SIG-M5 treated with dmso at 0.1 percent for 504 hours (cell line): ENCODE measurements around the gene EPC2.
"Not testable (repeated sequence)": the region's sequence is repeated elsewhere in the genome, so short reads cannot be mapped to it uniquely, and the experiment has no call there.

Experiments used
- DNase-seq: peaks from one replicate; lab custom pipeline; 2025; ENCODE audit not compliant: unreplicated experiment; lab: John Stamatoyannopoulos, UW

The EPC2 gene

GRCh38 chr2:148670773-148671172 is 26.2 kb downstream of the EPC2 start:
- no peak for DNase-seq

- DNase-seq, result peak; percentile 36
Measured at GRCh38 chr2:148674063-148675020, 29.8 kb downstream of the EPC2 start.

DNA sequence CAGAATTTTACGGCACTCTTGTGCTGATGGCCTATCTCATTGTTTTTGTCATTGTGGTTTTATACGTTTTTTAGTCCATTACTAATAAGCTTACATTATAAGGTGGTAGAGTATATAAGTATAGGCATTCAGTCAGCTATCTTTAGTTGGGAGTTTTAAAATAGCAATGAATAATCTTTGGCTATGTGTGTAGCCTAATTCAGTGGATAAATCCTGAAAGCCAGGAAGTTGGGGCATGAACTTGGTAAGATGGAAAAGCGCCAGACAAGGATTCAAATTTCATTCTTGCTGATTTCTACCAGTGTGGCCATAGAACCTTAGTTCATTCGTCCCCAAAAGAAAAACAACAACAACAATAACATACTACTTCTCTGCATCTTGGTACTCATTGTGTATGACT is 31.2 kb downstream of the EPC2 start:
- DNase-seq, result no peak

DNA sequence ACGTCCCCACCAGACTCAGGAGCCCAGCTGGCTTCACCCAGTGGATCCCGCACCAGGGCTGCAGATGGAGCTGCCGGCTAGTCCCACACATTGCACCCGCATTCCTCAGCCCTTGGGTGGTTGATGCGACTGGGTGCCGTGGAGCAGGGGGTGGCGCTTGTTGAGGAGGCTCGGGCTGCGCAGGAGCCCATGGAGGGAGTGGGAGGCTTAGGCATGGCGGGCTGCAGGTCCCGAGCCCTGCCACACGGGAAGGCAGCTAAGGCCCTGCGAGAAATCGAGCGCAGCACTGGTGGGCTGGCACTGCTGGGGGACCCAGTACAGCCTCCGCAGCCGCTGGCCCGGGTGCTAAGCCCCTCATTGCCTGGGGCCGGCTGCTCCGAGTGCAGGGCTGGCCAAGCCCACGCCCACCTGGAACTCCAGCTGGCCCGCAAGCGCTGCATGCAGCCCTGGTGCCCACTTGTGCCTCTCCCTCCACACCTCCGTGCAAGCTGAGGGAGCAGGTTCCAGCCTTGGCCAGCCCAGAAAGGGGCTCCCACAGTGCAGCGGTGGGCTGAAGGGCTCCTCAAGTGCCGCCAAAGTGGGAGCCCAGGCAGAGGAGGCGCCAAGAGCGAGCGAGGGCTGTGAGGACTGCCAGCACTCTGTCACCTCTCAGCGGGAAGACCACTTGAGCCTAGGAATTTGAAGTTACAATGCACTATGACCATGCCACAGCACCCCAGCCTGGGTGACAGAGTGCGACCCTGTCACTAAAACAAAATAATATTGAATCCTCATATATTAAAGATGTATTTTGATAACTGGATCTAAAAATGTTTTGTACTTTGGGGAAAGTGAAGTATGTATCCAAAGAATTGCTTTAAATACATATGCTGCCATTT is 34.0 kb downstream of the EPC2 start:
- not testable (repeated sequence) for DNase-seq

- no peak for DNase-seq
Measured at GRCh38 chr2:148680462-148680861, 35.9 kb downstream of the EPC2 start.

DNA sequence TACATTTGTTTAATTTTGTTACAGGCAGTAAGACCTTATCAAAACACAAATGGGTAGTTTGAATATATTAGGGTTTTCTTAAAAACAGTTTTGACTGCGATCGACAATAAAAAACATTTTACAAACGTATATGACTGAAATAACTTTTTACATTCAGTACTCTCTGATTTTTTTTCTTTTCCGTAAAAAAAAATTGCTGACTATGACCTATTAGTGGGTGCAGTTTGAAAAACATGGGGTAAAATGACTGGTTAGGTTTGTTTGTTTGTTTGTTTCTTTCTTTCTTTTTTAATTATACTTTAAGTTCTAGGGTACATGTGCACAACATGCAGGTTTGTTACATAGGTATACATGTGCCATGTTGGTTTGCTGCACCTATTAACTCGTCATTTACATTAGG is 36.9 kb downstream of the EPC2 start:
- no peak for DNase-seq

DNA sequence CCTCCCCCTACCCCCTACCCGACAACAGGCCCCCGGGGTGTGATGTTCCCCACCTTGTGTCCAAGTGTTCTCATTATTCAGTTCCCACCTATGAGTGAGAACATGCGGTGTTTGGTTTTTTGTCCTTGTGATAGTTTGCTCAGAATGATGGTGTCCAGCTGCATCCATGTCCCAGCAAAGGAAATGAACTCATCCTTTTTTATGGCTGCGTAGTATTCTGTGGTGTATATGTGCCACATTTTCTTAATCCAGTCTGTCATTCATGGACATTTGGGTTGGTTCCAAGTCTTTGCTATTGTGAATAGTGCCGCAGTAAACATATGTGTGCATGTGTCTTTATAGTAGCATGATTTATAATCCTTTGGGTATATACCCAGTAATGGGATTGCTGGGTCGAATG is 37.3 kb downstream of the EPC2 start:
- not testable (repeated sequence) for DNase-seq

DNA sequence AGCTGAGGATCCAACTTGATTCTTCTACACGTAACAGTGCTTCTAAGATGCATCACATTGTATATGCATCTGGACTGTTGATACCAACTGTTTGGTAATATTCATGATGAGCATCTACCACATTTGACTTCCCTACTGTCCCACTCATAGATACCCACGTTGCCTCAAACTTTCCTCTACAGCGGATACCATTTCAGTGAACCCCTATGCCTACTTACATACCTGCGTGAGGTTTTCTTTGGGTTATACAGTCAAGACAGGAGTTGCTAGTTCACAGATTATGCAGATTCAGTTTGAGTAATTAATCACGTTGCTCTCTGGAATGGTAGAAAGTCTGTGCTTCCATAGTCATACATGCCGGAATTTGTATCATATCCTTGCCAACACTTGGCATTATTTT is 40.0 kb downstream of the EPC2 start:
- no peak for DNase-seq

DNA sequence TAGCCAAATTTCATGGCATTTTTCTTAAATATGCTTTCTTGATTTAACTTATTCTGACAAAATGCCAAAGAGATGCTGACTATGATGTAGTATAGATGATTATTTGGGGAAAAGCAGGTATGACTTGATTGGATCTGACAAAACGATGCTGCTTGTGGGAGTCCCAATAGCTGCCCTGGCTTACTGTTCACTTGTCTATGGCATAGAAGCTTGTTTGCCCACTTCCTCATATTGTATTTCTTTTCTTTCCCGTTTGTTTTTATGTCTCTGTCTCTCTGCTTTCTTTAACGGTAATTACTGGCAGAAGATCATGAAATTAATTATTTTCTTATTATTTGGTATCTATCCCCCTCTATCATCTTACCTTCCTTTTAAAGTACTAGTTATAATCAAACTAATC is 43.0 kb downstream of the EPC2 start:
- DNase-seq, result no peak

DNA sequence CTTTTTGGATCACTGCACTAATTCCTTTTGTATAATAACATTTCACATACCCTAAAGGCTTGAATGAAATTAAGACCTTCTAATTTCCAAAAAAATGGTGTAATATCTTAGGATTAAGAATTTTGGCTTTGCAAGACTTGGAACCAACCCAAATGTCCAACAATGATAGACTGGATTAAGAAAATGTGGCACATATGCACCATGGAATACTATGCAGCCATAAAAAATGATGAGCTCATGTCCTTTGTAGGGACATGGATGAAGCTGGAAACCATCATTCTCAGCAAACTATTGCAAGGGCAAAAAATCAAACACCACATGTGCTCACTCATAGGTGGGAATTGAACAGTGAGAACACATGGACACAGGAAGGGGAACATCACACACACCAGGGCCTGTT is 43.5 kb downstream of the EPC2 start:
- DNase-seq, result not testable (repeated sequence)

- DNase-seq, result no peak
Measured at GRCh38 chr2:148696985-148697384, 52.4 kb downstream of the EPC2 start.

DNA sequence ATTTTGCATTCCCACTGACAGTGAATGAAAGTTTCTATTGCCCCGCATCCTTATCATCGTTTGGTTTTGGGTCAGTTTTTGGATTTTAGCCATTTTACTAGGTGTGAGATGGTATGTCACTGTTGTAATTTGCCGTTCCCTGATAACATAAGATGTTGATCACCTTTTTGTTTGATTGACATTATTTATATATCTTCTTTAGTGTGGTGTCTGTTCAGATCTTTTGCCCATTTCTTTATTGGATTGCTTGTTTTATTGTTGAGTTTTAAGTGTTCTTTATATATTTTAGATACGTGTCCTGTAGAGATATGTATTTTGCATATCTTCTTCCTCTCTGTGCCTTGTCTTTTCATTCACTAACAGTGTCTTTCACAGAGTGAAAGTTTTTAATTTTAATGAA is 55.3 kb downstream of the EPC2 start:
- DNase-seq, result no peak

DNA sequence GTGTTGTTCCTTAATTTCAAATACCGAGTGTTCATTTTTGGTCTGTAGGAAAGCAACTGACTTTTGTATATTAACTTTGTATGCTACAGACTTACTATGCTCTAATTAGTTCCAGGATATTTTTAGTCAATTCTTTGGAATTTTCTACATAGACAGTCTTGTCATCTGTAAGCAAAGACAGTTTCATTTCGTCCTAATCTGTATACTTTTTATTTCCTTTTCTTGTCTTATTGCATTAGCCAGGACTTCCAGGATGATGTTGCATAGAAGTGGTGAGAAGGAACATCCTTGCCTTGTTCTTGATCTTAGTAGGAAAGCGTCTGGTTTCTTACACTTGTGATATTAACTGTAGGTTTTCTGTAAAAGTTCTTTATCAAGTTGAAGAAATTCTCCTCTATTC is 56.5 kb downstream of the EPC2 start:
- DNase-seq, result no peak

DNA sequence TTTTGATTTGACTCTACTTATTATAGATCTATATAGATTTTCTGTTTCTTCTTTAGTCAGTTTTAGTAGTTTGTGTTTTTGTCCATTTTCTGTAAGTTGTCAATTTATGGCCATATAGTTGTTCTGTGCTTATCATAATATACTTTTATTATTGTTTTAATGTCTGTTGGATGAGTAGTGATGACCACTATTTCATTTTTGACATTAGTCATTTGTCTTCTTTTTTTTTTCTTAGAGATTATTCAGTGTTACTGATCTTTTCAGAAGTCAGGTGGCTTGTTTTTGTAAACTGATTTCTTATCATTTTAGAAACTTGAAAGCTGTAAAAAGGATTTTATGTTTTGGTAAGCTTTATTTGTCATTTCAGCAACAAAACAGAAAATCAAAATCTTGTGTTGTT is 57.3 kb downstream of the EPC2 start:
- DNase-seq, result no peak

- DNase-seq, result no peak
Measured at GRCh38 chr2:148702475-148702874, 57.9 kb downstream of the EPC2 start.

DNA sequence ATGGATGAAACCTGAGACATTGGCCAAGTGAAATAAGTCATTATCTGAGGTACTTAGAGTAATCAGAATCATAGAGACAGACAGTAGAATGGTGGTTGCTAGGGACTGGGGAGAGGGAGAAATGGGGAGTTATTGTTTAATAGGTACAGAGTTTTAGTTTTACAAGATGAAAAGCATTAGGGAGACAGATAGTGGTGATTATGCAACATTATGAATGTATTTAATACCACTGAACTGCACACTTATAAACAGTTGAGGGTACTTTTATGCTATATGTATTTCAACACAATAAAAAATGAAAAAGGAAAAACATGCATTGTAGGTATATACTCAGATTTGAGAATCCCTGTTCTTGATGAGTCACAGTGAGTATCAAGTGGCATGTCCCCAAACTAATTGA is 59.7 kb downstream of the EPC2 start:
- DNase-seq, result no peak

DNA sequence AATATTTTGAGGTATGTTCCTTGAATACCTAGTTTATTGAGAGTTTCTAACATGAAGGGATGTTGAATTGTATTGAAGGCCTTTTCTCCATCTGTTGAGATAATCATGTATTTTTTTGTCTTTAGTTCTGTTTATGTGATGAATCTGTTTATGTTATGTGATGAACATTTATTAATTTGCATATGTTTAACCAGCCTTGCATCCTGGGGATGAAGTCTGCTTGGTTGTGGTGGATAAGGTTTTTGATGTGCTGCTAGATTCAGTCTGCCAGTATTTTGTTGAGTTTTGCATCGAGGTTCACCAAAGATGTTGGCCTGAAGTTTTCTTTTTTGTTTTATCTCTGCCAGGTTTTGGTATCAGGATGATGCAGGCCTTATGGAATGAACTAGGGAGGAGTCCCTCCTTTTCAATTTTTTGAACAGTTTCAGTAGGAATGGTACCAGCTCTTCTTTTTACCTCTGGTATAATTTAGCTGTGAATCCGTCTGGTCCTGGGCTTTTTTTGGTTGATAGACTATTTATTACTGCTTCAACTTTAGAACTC is 71.9 kb downstream of the EPC2 start:
- DNase-seq, result no peak

- no peak for DNase-seq
Measured at GRCh38 chr2:148718039-148718438, 73.5 kb downstream of the EPC2 start.

GRCh38 chr2:148719195-148719749 is 74.7 kb downstream of the EPC2 start:
- no peak for DNase-seq

DNA sequence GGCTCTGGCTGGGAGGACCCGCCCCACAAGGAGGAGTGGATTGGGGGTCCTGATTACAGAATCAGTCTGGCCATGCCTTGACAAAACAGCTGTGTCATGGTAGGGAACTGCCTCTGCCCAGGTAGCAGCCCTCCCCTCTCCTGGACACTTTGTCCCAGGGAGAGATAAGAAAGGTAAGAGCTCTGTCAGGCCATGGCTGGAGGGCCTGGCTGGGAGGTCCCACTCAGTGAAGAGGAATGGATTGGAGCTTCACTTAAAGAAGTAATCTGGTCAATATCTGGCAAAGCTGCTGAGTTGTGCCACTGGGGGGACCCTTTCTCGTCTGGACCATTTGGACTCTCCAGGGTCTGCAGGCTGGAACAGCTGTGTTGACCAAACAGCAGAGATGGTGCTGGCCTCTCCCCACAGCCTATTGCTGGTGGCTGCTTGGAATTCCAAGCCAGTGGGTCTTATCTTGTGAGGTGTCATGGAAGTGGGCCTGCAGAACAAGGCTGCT is 75.4 kb downstream of the EPC2 start:
- DNase-seq, result no peak

DNA sequence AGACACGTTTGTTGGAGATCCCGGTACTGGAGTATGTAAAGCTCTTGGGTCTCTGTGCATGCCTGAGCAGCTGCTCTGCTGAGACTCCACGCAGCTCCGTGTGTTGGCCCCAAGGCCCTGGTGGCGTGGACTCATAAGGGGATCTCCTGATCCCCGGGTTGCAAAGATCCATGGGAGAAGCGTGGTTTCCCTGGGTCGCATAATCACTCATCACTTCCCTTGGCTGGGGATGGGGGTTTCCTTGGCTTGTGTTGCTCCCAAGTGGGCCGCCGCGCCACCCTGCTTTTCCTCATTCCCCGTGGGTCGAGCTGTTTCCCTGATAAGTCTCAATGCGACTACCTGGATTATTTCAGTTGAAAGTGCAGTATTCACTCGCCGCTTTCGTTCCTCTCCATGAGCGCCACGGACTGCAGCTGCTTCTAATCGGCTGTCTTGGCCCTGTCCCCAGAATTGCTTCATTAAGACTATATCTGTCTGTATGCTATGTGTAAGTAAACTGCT is 76.0 kb downstream of the EPC2 start:
- DNase-seq, result no peak
